ENCODE measurements around the gene RPL31. TPM values are rescaled to one million over a fixed set of nuclear protein-coding genes. Genes with fewer than 3 reads are reported as not detected.

RPL31 gene
- total and polyA plus RNA-seq, 8 donors = 272 to 7,137 (median 1,362) TPM

GRCh38 chr2:100976645-100977391, 25.3 kb upstream of the RPL31 start:
- WGBS, 5 donors = 63 to 90% (median 84%) methylated on average over 18 to 19 of the region's 19 CpGs
- Histone ChIP-seq H3K36me3 (peaks cover 16 to 97% (median 86%) of the 10 kb centered on the region in 4 donors), H3K4me1 (peaks cover 0 to 14% (median 0%) of the 10 kb centered on the region in 4 donors), H3K9me3 (no peaks in the 10 kb centered on the region), H3K4me3 (no peak overlapping the region), H3K27ac (peak overlapping the region in 3 of 5 donors; percentile 19 to 76 (median 62)), H3K27me3 (no peaks in the 10 kb centered on the region)
- DNase-seq = peak in 1 of 2 donors; percentile 59
- intact Hi-C loops (cut with DNase I; ENCODE audit: low total_unique reads) = no loop called here
- TF ChIP-seq POLR2AphosphoS5 (IDR thresholded peaks at IDR 0.05) (peak; percentile 39 to 79 (median 39)), CTCF (IDR thresholded peaks at IDR 0.05) (no peak)

DNA sequence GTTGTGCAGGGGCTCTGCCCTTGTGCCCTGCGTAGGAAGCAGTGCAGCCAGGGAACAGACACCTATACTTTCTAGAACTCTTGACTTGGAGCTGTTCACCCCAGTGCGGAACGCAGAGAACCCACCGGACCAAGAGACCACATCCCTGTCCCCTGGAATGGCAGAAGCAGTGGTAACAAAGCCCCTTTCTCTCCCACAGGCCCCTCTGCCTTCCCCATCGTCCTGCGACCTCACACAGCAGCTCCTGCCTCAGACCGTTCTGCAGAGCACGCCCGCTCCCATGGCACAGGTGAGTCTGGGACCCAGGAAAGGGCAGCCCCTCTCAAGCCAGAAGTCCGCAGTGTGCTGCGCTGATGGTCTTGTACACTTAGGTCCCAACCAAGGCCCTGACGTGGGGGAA, 24.6 kb upstream of the RPL31 start:
- H3K27me3 ChIP-seq = no peaks in the 10 kb centered on the region
- no peaks in the 10 kb centered on the region for H3K9me3 ChIP-seq
- 86 to 95% (median 92%) methylated on average over 11 to 12 of the region's 12 CpGs for WGBS, 5 donors
- peak overlapping the region in 3 of 5 donors; percentile 19 to 76 (median 62) for H3K27ac ChIP-seq
- H3K4me1 ChIP-seq = peaks cover 0 to 14% (median 0%) of the 10 kb centered on the region in 4 donors
- H3K4me3 ChIP-seq = no peak overlapping the region
- H3K36me3 ChIP-seq = peaks cover 21 to 97% (median 86%) of the 10 kb centered on the region in 4 donors
- no peak for TF ChIP-seq POLR2A (IDR thresholded peaks at IDR 0.05)
- TF ChIP-seq POLR2AphosphoS5 (IDR thresholded peaks at IDR 0.05) = no peak
- TF ChIP-seq EP300 (IDR thresholded peaks at IDR 0.05) = no peak
- TF ChIP-seq CTCF (IDR thresholded peaks at IDR 0.05) = no peak
- peak in 1 of 2 donors; percentile 19 for DNase-seq
- intact Hi-C loops (cut with DNase I; ENCODE audit: low total_unique reads) = no loop called here

DNA sequence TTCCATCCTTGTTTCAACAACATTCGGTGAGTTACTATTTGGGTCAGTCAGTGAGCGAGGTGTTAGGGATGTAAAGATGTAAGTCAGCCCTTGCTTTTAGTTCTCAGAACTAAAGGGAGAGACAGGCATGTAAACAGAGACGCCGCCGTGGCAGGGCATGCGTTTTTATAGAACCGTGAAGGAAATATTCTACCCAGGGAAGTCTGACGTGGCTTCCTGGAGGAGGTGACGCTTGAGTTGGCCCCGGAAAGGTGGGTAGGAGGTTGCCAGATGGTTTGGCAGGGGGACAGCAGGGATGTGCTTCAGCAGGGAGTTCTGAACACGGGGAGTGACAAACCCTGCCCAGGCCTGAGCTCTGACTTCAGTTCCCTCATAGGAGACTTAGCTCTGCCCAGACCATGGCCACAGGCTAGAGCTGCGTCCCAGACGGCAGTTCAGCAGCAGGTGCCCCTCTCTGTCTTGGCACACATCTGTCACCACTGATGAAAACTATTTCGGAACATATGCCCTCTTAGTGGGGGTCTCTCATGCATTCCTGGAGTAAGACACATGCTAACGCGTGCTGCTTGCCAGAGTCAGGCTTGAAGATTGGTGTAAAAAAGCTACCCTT, 23.4 kb upstream of the RPL31 start:
- Histone ChIP-seq H3K36me3 (peaks cover 22 to 97% (median 85%) of the 10 kb centered on the region in 4 donors), H3K27me3 (no peaks in the 10 kb centered on the region), H3K4me3 (no peak overlapping the region), H3K27ac (peak overlapping the region in 3 of 5 donors; percentile 41 to 76 (median 62)), H3K4me1 (peaks cover 0 to 14% (median 3%) of the 10 kb centered on the region in 4 donors), H3K9me3 (no peaks in the 10 kb centered on the region)
- 66 to 84% (median 75%) methylated on average over 16 of the region's 16 CpGs for WGBS, 5 donors
- TF ChIP-seq POLR2AphosphoS5 (IDR thresholded peaks at IDR 0.05) = peak in 2 of 3 donors; percentile 36
- TF ChIP-seq CTCF (IDR thresholded peaks at IDR 0.05) = no peak
- DNase-seq = no peak
- intact Hi-C loops (cut with DNase I; ENCODE audit: low total_unique reads) = no loop called here

GRCh38 chr2:100980046-100980445, 22.0 kb upstream of the RPL31 start:
- peak overlapping the region in 1 of 5 donors; percentile 22 for H3K27ac ChIP-seq
- peaks cover 22 to 87% (median 73%) of the 10 kb centered on the region in 4 donors for H3K36me3 ChIP-seq
- DNase-seq = no peak
- 90 to 94% (median 92%) methylated on average over 12 of the region's 12 CpGs for WGBS, 5 donors
- TF ChIP-seq CTCF (IDR thresholded peaks at IDR 0.05) = no peak
- H3K27me3 ChIP-seq = no peaks in the 10 kb centered on the region
- no peaks in the 10 kb centered on the region for H3K9me3 ChIP-seq
- intact Hi-C loops (cut with DNase I; ENCODE audit: low total_unique reads) = loop anchor here (5.0 kb wide), 2 partner anchors 248 to 368 kb away; no protein-coding TSS in a partner anchor
- H3K4me1 ChIP-seq = peaks cover 0 to 14% (median 5%) of the 10 kb centered on the region in 4 donors
- no peak overlapping the region for H3K4me3 ChIP-seq

Data from stomach (tissue), 9 donors.